Activated naive CD4-positive, alpha-beta T cell treated with anti-CD3 and anti-CD28 coated beads for 36 hours (primary cell): Measurements from ENCODE around the gene SLC26A2. TPM values are rescaled to one million over a fixed set of nuclear protein-coding genes. Genes with fewer than 3 reads are reported as not detected.
A peak's percentile ranks its signal among the peaks of the same experiment; 100 is the strongest.

Experiments
- CTCF ChIA-PET: fragments of 350-600 bp; sonication (Branson Sonifier 250); formaldehyde crosslinking; loops from one replicate; lab custom pipeline; 2021; ENCODE audit warnings: antibody characterized with exemption; lab: Charles Lee
- DNase-seq: peaks from one replicate; pipeline ENCODE4 v3.0.0-alpha.2; 2020
- H3K27ac Mint-ChIP-seq: one replicate; pipeline ENCODE4 v1.8.0; 2021; ENCODE audit warnings: mild to moderate bottlenecking, mixed read lengths
- H3K27me3 Mint-ChIP-seq: one replicate; pipeline ENCODE4 v1.8.0; 2021; ENCODE audit warnings: low read depth, mixed read lengths
- H3K36me3 Mint-ChIP-seq: one replicate; pipeline ENCODE4 v1.8.0; 2021; ENCODE audit warnings: low read depth, mixed read lengths
- H3K4me1 Mint-ChIP-seq: one replicate; pipeline ENCODE4 v1.8.0; 2021; ENCODE audit warnings: low read depth, mixed read lengths
- H3K4me3 Mint-ChIP-seq: one replicate; pipeline ENCODE4 v1.8.0; 2021; ENCODE audit warnings: mild to moderate bottlenecking, moderate library complexity, mixed read lengths
- H3K9me3 Mint-ChIP-seq: one replicate; pipeline ENCODE4 v1.8.0; 2021; ENCODE audit warnings: mixed read lengths
- intact Hi-C: fragments of 100-400 bp; cut with micrococcal nuclease; formaldehyde crosslinking; loops from one replicate; pipeline ENCODE4 v1.15.1; 2023
- total RNA-seq, 2 experiments: library from RNA; stranded (reverse); gene quantifications; one replicate each; pipeline ENCODE4 v1.2.3, GENCODE V29; 2021

The SLC26A2 gene
- total RNA-seq, 2 experiments from 2014 or later = 3.5 to 3.7 TPM

DNA sequence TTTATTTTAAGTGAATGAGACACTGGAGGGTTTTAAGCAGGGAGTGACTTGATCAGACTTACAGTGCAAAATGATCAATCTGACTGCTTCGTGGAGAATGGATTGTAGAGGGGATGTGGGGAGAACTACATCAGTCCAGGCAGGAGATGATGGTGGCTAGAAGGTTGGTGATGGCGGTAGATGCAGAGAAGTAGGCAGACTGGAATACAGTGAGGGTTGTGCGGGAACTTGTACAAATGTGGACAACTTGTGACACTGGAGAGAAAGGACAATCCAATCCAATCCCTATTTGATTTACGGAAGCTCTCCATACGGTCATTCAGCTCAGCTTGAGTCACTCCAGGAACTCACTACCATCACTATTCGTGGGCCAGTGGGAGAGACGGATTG is 39.3 kb downstream of the SLC26A2 start:
- H3K4me1 Mint-ChIP-seq = peaks cover 38% of the 10 kb centered on the region
- intact Hi-C loops = loop anchor here (1.0 to 5.0 kb wide), 7 partner anchors 40 to 1617 kb away; partner anchors contain the start of genes CD74, FBXO38, PPARGC1B and SLC26A2
- peak overlapping the region; percentile 81 for H3K27ac Mint-ChIP-seq
- no peaks in the 10 kb centered on the region for H3K27me3 Mint-ChIP-seq
- peak overlapping the region; percentile 86 for H3K4me3 Mint-ChIP-seq
- no peaks in the 10 kb centered on the region for H3K9me3 Mint-ChIP-seq
- no peak for DNase-seq
- CTCF ChIA-PET = interaction anchor here (1.4 to 2.4 kb wide), 2 partner anchors 9 to 38 kb away, joined by 5 to 14 read pairs; no protein-coding TSS in a partner anchor
- H3K36me3 Mint-ChIP-seq = peaks cover 12% of the 10 kb centered on the region

GRCh38 chr5:150000256-150000989 is 39.9 kb downstream of the SLC26A2 start, which contains the start of the genes HMGXB3 and TIGD6:
HMGXB3 (plus strand) TSS chr5:150000739; CDS start chr5:150004853, 4,114 bp downstream.
TIGD6 (minus strand) TSS chr5:150000654; CDS start chr5:149996348, 4,306 bp downstream.
- CTCF ChIA-PET = interaction anchor here (1.4 to 2.4 kb wide), 2 partner anchors 10 to 39 kb away, joined by 5 to 14 read pairs; no protein-coding TSS in a partner anchor
- peaks cover 11% of the 10 kb centered on the region for H3K36me3 Mint-ChIP-seq

GRCh38 chr5:150000990-150001659 is 40.6 kb downstream of the SLC26A2 start:
- H3K27me3 Mint-ChIP-seq = no peaks in the 10 kb centered on the region
- no peaks in the 10 kb centered on the region for H3K9me3 Mint-ChIP-seq
- DNase-seq = peak; percentile 55
- CTCF ChIA-PET = interaction anchor here (2.4 kb wide), 1 partner anchor 10 kb away, joined by 14 read pairs; no protein-coding TSS in a partner anchor
- H3K27ac Mint-ChIP-seq = peak overlapping the region; percentile 85
- H3K36me3 Mint-ChIP-seq = peaks cover 15% of the 10 kb centered on the region
- intact Hi-C loops = loop anchor here (1.0 to 5.0 kb wide), 10 partner anchors 41 to 1618 kb away; partner anchors contain the start of genes CD74, FBXO38, PPARGC1B and SLC26A2
- H3K4me1 Mint-ChIP-seq = peaks cover 40% of the 10 kb centered on the region
- peak overlapping the region; percentile 86 for H3K4me3 Mint-ChIP-seq

More at GRCh38 chr5:150000256-150000989, 39.9 kb downstream of the SLC26A2 start, which contains the start of the genes HMGXB3 and TIGD6:
- intact Hi-C loops = loop anchor here (1.0 to 5.0 kb wide), 7 partner anchors 40 to 1618 kb away; partner anchors contain the start of genes CD74, FBXO38, PPARGC1B and SLC26A2
- peaks cover 39% of the 10 kb centered on the region for H3K4me1 Mint-ChIP-seq
- H3K9me3 Mint-ChIP-seq = no peaks in the 10 kb centered on the region
- peak; percentile 91 for DNase-seq
- H3K27ac Mint-ChIP-seq = peak within 1 kb of the TSS; percentile 85
- H3K27me3 Mint-ChIP-seq = no peaks in the 10 kb centered on the region
- peak within 1 kb of the TSS; percentile 86 for H3K4me3 Mint-ChIP-seq

DNA sequence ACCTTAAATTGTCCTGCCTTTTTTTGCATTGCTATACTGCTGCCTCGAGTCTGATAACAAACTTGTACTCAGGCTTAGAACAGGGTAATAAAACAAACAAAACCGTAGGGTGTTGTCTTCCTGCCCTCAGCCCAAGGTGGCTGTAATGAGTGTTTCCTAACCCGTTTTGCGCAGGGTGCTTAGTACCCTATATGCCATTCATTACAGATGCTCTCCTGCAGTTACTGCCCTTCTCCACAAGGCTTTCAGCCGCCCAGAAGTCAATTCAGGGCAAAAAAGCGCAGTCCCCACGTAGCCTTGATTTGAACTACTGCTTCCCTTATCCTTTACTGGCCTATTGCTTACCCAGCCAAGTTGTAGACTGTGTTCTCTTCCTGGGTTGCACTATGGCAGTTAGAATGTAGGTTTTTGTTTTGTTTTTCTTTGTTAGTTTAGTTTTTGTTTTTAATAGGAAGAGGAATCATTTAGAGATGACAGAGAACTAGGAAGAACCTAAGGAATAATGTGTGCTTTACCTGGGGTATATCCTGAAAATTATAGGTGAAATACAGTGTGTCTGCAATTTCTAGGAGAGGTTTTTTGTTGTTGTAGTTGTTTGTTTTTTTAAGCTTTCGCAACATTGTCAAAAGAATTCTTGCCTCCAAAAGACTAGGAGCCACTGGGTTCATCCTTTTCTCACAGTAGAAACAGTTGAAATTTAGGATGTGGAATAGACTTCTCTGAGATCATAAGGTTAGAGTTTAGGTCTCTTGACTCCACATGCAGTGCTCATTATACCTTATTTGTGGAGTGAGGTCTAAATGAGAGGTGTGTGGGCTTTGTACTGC is 41.3 kb downstream of the SLC26A2 start:
- CTCF ChIA-PET = interaction anchor here (0.7 to 1.4 kb wide), 4 partner anchors 19 to 156 kb away, joined by 3 to 5 read pairs (median 4); no protein-coding TSS in a partner anchor
- no peaks in the 10 kb centered on the region for H3K9me3 Mint-ChIP-seq
- peaks cover 18% of the 10 kb centered on the region for H3K36me3 Mint-ChIP-seq
- DNase-seq = peak; percentile 75
- intact Hi-C loops = loop anchor here (1.0 to 5.0 kb wide), 6 partner anchors 65 to 1619 kb away; partner anchors contain the start of genes FBXO38, PPARGC1B and TNIP1
- no peaks in the 10 kb centered on the region for H3K27me3 Mint-ChIP-seq
- H3K4me3 Mint-ChIP-seq = peak overlapping the region; percentile 86
- H3K27ac Mint-ChIP-seq = peak overlapping the region; percentile 85
- peaks cover 43% of the 10 kb centered on the region for H3K4me1 Mint-ChIP-seq

DNA sequence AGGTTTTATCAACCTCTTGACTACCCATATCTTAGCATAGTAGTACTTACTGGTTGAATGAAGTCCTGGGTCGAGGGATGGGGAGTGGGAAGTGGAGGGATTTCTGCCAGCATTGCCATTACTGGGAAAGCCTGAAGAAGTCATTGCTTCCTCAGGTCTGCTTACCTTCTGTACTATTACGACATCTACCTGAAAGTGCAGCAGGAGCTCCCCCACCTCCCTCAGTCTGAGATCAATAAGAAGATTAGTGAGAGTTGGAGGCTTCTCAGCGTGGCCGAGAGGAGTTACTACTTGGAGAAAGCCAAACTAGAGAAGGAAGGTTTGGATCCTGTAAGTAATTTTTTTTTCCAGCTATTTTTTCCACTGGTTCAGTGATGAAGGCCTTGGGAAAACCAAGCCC is 45.8 kb downstream of the SLC26A2 start:
- no peaks in the 10 kb centered on the region for H3K9me3 Mint-ChIP-seq
- H3K4me1 Mint-ChIP-seq = peaks cover 39% of the 10 kb centered on the region
- intact Hi-C loops = no loop called here
- CTCF ChIA-PET = interaction anchor here (0.8 to 1.9 kb wide), 2 partner anchors 13 to 16 kb away, joined by 3 to 4 read pairs; no protein-coding TSS in a partner anchor
- H3K4me3 Mint-ChIP-seq = no peak overlapping the region
- H3K27me3 Mint-ChIP-seq = no peaks in the 10 kb centered on the region
- no peak for DNase-seq
- peaks cover 31% of the 10 kb centered on the region for H3K36me3 Mint-ChIP-seq
- no peak overlapping the region for H3K27ac Mint-ChIP-seq

DNA sequence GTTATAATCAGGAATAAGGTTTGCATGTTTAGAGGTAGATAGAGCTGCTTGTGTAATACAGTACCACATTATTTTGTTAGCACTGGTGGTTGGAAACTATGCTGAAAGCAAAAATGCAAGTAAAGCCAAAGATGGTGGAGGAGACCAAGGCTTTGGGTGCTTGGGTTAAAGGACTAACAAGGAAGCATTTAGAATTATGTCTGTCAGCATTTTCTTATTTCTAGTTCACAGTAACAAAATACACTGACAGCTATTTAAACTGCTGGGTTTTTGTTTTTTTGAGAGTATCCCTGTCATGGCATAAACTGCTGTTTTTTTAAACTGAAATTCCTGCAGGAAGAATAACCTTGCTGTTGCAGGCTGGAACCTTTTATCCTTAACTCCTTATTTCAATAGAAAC is 46.5 kb downstream of the SLC26A2 start:
- CTCF ChIA-PET = interaction anchor here (0.6 kb wide), 1 partner anchor 25 kb away, joined by 3 read pairs; no protein-coding TSS in a partner anchor
- peaks cover 34% of the 10 kb centered on the region for H3K4me1 Mint-ChIP-seq
- no peak overlapping the region for H3K4me3 Mint-ChIP-seq
- no peaks in the 10 kb centered on the region for H3K27me3 Mint-ChIP-seq
- H3K36me3 Mint-ChIP-seq = peaks cover 35% of the 10 kb centered on the region
- intact Hi-C loops = no loop called here
- DNase-seq = no peak
- no peak overlapping the region for H3K27ac Mint-ChIP-seq
- no peaks in the 10 kb centered on the region for H3K9me3 Mint-ChIP-seq

DNA sequence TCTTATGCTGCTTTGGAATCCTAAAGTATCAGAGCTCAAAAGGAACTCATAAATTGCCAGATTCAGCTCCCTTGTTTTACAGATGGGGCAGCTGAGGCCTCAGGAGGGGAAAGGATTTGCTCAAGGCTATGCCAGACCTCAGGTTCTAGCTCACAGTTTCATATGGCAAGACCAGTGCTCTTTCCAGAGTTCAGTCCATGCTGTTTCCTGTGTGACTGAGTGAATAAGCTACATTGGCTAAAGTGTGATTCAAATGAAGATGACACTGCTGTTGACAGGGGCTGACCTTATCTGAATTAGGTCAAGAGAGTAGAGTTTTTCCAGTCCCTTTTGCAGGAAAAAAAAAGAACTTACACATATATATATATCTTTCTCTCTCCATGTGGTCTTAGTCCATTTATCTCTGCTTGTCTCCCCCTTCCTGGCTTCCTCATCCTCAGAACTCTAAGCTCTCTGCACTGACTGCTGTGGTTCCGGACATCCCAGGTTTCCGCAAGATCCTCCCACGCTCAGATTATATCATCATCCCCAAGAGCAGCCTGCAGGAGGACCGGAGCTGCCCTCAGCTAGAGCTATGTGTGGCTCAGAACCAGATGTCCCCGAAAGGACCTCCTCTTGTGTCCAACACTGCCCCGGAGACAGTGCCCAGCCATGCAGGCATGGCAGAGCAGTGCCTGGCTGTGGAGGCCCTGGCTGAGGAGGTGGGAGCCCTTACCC is 49.3 kb downstream of the SLC26A2 start:
- Mint-ChIP-seq H3K27ac (peak overlapping the region; percentile 8), H3K27me3 (no peaks in the 10 kb centered on the region), H3K4me1 (peaks cover 16% of the 10 kb centered on the region), H3K4me3 (no peak overlapping the region), H3K9me3 (no peaks in the 10 kb centered on the region), H3K36me3 (peaks cover 50% of the 10 kb centered on the region)
- DNase-seq = no peak
- intact Hi-C loops = no loop called here
- CTCF ChIA-PET = interaction anchor here (0.5 to 0.6 kb wide), 2 partner anchors 36 to 37 kb away, joined by 5 to 6 read pairs; no protein-coding TSS in a partner anchor

DNA sequence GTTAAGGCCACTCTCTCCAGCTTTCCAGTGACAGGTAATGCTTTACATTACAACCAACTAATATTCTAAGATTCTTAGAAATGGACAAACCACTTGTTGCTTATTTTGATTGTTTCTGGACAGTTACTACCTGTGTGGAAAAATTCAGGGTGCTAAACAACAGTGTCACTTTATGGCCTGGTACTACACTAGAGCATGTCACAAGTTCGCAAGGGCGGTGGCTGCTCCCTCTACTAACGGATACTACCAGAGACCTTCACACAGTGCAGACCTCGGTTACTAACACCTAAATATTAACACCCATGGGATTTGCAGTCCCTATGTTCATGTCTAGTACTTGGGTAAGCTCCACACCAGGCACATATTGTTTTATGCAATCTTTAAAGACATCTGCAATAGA is 53.4 kb downstream of the SLC26A2 start:
- intact Hi-C loops = no loop called here
- H3K36me3 Mint-ChIP-seq = peaks cover 72% of the 10 kb centered on the region
- DNase-seq = no peak
- CTCF ChIA-PET = interaction anchor here (1.1 kb wide), 1 partner anchor 114 kb away, joined by 3 read pairs; no protein-coding TSS in a partner anchor
- no peaks in the 10 kb centered on the region for H3K27me3 Mint-ChIP-seq
- no peak overlapping the region for H3K4me3 Mint-ChIP-seq
- H3K9me3 Mint-ChIP-seq = no peaks in the 10 kb centered on the region
- no peak overlapping the region for H3K27ac Mint-ChIP-seq
- peaks cover 4% of the 10 kb centered on the region for H3K4me1 Mint-ChIP-seq

- Mint-ChIP-seq H3K4me1 (peaks cover 4% of the 10 kb centered on the region), H3K27me3 (no peaks in the 10 kb centered on the region), H3K36me3 (peaks cover 74% of the 10 kb centered on the region), H3K27ac (no peak overlapping the region), H3K4me3 (no peak overlapping the region), H3K9me3 (no peaks in the 10 kb centered on the region)
- intact Hi-C loops = no loop called here
- CTCF ChIA-PET = interaction anchor here (0.6 to 1.1 kb wide), 2 partner anchors 114 to 441 kb away, joined by 3 read pairs; no protein-coding TSS in a partner anchor
- no peak for DNase-seq
Measured at GRCh38 chr5:150014456-150014855, 53.9 kb downstream of the SLC26A2 start.

GRCh38 chr5:150015415-150015814 is 54.9 kb downstream of the SLC26A2 start:
- Mint-ChIP-seq H3K4me3 (no peak overlapping the region), H3K36me3 (peaks cover 71% of the 10 kb centered on the region), H3K9me3 (no peaks in the 10 kb centered on the region), H3K4me1 (peaks cover 6% of the 10 kb centered on the region), H3K27me3 (no peaks in the 10 kb centered on the region), H3K27ac (no peak overlapping the region)
- intact Hi-C loops = no loop called here
- CTCF ChIA-PET = no interaction called here
- no peak for DNase-seq
